NCI-H1436 treated with DMSO at 0.1 percent for 48 hours (cell line): ENCODE results near the gene TEX47.

Experiments used
- DNase-seq: peaks from one replicate; lab custom pipeline; 2025; lab: John Stamatoyannopoulos, UW

The TEX47 gene

GRCh38 chr7:88746126-88746525, 49.4 kb downstream of the TEX47 start:
- no peak for DNase-seq
